GM19395 (cell line): ENCODE measurements around the gene FANCC.

Experiments
- ATAC-seq: cut with Tn5 transposase; IDR thresholded peaks from one replicate; pipeline ENCODE4 v1.9.1; 2021; ENCODE audit warnings: mild to moderate bottlenecking, moderate library complexity; ENCODE audit not compliant: unreplicated experiment

FANCC gene

DNA sequence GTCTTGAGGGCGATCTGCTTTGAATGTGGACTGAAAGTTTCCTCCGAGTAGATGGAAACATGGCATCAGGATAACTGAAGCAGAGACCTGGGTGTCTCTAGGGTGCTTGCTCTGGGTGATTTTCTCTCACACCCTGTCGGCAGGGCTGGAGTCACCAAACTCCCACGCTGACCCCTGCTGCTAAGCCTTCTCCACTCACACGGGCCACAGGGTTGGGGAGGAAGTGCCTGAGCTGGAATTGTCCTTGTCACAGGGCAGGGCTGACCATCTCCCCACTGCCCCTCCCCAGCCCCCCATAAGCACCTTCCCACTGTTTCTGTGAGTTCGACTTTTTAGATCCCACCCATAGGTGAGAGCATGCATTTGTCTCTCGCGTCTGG is 212.9 kb downstream of the FANCC start:
- ATAC-seq: no peak

DNA sequence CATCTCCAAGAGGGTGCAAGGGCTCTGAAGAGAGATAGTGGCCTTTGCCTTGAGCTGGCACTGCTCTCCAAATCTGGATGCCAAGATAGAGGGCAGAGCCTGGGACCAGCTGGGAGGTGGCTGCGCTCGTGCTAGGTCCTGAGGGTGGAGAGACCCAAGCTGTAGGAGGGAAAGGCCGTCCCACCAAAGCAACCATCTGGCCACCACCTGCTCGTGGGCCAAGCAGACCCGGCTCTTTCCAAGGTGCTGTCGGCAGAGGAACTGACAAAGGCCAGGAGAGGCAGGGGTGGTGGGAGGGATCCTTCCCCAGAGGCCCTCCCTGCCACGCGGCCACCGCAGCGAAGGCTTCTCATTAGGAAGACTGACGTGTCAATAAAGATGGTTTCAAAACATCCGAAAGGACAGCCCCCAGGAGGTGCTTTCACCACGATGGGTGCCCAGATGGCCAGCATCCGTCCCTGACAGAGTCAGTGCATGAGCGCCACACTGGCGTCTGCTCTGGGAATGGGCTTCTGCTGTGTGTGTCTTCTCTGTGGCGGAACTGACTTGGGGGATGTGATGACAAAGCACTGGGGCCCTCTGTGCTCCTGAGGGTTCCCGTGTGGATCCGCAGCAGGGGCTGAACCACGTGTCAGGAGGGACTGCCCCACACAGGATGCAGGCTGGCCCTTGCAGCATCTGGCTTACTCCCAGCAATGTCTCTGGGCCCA is 213.5 kb downstream of the FANCC start:
- no peak for ATAC-seq

DNA sequence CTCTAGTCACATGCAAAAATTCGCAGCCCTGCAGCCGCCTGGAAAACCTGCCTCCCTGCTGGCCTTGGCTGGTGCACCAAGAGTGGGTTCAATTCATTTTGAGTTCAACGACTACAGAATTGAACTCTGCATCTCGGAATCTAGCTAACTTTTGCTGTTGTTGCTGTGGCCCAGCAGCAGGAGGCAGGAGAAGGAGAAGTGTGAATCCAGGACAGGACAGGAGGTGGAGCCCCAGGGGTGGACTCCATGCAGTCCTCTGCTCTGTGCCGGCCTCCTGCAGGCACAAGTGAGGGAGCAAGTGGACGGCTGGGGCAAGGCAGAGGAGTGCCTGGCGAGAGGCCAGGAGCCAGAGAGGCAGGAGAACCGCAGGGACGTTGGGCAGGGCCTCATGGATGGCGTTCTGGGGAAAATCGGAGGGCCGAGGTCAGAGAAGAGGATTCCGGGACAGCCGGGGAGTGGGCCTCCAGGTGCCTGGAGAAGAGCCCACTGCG is 214.2 kb downstream of the FANCC start:
- no peak for ATAC-seq

DNA sequence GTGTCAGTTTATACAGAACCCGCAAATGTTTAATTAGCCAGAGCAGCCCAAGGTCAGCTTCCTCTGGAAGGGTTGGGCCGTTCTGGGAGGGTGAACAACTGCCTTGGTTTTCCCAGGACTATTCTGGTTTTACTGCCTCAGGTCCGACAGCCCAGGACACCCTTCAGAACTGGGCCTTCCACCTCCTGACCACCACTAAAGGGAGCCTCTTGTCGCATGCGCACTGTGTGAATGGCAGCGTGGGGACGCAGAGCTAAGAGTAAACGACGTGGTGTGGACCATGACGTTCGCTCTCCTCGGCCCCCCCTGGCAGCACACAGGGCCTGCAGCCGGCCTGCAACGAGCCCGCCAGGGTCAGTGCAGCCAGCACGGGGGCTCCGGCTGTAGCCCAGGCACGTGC is 214.9 kb downstream of the FANCC start:
- ATAC-seq: no peak

DNA sequence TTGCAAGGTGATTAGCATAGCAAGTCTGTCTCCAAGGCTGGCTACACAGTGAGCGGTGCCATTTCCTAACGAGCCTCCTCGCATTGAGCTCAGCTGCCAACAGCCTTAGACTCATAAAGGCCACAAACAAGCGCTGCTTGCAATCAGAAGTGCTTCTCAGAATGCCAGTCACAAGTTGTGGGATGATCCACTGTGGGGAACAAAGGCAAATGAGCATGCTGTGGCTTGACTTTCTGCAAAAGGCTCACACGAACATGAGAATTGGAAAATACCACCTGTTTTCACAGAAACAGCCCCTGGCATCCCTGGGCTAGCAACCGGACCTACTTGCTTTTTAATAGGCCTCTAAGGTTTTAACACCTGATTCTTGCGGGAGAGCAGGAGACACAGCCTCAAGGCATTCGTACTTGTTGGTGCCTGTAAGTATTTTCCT is 215.5 kb downstream of the FANCC start:
- ATAC-seq: no peak

DNA sequence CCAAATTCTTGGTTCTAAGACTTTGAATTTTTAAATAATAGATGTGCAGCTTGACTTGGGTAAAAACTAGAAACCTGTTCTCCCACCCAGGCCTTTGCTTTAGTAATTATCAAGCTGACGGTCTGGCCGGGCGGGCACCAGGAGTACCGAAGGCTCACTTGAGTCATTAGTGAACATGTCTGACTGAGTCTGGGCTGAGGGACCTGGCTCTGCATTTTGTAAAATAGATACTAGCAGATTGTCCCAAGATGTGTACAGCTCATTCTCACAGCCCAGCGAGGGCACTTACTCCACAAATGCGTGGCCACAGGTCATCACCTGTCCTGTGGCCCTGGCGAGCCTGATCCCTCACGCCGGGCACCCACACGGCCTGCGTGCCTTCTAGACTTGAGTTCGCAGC is 216.2 kb downstream of the FANCC start:
- no peak for ATAC-seq

DNA sequence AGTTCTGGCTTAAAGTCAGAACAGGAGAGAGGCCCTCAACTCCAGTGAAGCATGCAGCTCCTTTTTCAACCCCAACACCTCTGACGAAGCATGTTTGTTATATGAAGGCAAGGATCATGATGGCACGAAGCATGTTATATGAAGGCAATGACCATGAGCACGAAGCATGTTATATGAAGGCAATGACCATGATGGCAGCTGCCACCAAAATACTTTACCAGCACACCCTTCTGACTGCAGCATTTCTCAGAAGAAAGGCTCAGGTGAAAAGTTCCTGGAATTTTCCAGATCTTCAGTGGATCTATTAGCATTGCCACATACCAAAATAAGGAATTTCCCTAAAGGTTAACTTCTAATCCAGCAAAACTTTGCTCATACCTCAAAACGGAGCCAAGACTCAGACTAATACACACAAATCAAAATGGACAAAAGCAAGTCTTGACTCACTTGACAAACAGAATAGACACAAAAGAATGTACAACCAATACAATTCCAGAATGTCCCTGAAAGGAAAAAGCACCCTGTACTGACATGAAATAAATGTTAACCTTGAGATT is 217.4 kb downstream of the FANCC start:
- ATAC-seq: no peak

DNA sequence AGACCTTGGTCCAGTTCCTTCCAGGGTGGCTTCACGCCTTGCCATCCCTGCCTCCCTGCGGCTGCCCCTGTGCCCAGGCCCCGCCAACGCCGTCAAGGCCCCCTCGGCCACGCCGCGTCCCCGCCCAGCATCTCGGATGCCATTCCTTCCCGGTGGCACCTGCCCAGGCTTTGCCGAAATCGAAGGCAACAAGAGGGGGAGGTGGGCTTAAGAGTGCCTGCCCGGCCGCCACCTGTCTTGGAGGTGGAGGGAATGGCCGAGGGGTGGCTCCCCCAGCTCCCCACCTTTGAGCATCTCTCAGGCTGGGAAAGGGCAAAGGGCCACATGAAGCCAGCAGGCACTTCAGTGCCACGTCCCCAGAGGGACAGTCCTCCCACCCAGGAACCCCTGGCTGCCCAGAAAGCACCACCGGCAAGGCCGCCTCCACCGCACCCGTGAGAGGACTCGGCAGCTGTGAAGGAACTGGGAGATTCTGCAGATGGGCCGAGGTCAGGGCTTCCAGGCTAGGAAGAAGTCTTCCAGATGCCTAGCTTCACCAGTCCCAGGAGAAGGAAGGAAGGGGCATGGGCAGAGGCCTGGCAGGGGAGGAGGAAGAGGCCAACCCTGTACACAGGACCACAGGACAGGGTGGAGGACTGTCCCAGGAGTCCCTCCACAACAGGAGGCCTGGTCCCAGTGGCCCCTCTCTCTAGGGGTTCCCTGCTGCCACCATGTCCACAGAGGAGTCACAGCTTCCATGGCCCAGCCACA is 218.0 kb downstream of the FANCC start:
- no peak for ATAC-seq

DNA sequence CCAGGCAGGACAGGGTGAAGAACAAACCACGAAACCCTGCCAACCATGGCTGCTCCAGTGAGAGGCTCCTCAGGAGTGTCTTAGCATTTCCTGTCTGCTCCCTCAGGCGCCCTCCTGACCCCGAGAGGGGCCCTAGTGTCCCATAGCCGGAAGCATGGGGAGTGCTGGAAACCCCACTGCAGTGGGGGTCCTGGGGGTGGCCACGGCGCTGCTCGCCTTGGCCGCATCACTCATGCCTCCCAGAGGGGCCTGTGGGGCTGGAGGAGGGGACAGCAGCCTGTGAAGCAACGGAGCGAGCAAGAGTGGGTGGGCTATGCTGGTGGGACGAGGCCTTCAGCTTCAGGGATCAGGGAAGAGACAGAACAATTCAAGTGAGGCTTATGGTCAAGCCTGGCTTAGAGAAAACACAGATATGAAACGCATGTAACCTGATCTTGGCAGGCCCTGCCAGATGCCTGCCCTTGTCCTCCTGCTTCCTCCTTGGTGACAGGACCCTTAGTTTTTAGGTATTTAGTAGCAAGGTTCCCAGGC is 219.1 kb downstream of the FANCC start:
- ATAC-seq: no peak

DNA sequence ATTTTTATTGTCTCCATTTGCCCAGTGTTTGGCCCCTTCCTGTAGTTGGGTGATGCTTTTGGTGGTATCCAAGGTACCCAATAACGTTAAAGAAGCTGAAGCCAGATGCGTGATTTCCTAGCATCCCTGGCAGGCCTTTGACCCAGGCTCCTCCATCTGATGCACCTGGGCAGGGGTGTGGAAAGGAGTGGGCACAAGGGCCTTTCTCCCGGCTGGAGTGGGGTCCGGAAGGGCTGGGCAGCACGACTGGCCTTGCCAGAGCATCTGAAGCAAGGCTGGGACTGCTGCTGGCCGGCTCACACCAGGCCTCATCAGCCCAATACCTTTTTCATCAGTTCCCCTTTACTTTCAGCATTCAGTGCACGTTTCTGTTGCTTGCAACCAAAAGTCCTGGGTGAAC is 220.2 kb downstream of the FANCC start:
- ATAC-seq: no peak

DNA sequence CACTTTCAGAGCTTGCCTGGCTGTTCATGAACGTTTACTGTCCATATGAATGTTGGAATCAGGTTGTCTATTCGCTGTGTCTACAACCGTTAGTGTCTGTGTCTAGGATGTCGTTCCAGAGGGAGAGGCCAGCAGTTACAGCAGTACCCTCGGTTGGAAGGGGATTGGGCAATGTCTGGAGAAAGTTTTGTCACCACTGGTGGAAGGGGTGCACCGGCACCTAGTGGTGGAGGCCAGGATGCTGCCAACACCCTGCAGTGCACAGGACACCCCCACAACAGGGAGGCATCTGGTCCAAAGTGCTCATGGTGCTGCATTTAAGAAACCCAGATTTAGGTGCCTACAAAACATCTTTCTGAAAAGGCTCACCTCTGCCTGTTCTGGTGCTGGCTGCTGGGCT is 220.7 kb downstream of the FANCC start:
- no peak for ATAC-seq

DNA sequence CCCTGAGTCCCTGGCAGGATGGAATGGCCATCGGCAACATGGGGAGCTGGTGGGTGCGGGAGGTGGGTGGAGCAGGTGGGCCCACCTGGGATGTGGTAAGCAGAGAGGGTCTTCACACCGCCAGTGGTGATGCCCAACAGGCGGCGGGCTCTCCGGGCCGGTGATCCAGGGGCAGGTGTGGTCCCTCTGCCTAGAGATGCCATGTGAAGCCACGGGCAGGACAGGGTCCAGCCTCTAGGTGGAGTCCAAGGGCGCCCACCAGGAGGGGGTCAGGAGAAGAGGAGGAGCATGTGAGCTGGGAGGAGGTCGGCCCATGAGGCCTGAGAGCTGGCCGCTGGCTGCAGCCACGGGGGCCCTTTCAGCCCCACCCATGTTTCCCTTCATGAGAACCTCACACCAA is 221.1 kb downstream of the FANCC start:
- ATAC-seq: no peak

DNA sequence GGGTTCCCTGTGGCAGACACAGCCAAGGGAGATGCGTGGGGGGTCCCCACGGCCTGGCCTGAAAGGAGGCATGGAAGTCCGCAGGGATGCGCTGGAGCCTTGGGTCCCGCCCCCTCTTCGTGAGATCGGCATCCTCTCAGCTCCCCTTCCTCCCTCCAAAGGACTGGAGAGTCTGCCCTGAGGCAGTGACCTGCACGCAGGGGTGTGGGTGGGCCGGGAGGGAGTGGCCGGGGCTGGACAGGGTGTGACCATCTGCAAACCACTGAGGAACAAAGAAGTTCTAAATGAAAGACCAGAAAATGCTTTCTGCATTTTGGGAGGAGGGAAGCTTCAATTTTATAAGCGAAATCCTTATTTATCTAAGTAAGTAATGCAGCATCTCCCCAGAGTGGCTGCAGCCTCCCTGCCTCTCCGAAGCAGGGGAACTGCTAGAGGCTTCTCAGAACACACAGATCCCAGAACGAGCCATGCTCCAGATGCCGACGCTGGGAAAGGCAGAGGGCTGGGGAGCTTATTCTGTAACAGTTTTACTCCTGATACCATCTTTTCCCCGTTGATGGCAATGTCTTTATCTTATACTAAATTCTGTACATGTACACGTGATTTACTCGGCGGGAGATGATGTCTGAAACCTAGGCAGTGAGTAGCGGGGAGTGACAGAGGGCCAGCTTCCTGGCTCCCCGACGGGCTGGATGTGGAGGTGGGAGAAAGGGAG is 221.7 kb downstream of the FANCC start:
- ATAC-seq: no peak

DNA sequence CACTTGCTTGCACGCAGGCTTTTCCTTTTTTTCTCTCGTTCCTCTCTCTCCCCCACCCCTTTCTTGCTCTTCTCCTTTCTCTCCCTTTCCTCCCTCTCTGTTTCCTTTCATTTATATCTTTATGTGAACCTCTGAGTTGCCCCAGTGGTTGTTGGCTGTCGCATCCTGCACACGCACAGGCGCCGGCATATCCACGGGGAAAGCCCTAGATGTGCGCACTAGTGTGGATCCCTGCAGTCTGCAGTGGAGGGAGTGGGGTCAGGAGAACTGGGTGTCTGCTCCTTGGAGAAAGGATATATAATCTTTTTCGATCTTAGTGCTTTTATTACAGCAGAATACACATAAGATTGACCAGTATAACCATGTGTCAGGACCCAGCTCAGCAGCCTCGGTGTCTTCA is 223.5 kb downstream of the FANCC start:
- ATAC-seq: no peak

DNA sequence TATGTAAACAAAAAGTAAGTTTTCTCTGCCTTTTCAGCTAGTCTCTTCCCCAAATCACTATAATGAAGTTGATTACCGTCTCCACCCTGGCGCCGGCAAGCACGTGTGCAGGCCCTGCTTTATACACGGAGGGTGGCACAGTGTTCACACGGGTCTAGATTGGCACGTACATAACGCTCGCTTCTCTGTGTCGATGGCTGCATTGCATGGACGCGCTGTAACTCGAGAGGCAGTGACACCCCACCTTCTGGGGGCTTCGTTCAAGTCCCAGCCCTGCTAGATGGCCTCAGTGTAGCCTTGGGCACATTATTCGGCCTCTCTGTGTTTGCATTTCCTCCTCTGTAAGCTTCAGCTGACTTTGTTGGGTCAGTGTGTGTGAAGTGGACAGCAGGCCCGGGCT is 223.9 kb downstream of the FANCC start:
- ATAC-seq: no peak

DNA sequence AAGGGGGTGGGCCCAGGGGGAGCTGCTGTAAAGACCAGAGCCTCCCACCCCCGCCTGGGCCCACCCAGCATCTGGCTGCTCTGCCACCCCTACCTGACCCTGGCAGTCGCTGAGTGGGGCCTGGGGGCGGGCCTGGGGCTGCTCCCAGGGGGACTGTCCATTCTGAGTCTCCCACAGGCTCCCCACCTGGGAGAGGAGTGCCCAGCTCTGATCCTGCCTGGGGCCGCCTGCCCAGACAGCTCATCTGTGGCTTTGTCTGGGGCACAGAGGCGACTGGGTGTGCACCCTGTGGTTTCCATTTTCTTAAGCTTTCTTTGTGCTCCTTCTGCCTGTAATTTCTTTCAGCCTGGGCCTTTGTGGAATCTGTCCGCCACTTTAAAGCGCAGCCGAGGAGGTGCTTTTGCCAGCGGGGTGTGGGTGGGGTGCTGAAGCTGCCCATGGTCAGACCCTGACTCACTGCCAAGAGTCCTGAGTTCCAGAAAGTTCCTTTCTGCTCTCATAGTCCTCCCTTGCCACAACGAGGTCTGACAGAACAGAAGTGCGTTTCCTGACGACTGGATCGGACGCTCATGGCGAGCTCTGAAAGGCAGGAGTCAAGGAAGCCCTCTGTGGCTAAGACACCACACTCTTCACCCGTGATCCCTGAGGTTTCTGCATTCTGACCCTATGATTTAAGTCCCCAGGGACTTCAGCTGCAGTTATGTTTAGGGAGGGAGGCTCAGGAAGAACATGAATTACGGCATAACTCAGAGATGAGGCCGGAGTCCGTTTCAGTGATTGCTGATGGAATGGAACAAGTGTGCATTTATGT is 225.0 kb downstream of the FANCC start:
- ATAC-seq: no peak

DNA sequence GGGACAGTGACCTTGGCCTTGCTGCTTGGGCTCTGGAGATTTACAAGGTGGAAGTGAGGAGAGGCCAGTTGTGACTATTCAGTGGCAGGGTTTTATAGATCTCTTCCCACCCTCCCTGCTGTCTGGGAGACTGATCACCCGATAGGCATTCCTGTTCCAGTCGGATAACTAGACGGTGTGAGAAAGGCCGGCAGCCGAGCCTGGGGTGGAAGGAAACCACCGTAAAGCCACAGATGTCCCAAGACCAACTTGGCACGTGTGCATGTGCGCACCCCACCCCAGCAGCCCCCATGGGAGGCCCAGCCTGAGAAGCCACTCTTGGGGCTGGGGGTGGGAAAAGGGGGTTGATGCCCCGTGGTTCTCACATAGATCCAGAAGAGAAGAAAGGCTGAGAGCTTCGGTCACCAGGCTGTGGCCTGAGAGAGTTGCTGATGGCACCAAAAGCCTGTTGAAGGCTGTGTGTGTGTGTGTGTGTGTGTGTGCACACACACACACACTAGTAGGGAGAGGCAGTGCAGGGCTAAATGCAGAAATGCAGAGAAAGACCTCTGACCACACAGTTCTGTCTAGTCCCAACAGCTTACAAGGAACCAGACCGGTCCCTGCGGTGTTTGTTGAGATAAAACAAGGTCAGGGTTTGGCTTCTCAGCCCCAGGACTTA is 225.8 kb downstream of the FANCC start:
- ATAC-seq: no peak

DNA sequence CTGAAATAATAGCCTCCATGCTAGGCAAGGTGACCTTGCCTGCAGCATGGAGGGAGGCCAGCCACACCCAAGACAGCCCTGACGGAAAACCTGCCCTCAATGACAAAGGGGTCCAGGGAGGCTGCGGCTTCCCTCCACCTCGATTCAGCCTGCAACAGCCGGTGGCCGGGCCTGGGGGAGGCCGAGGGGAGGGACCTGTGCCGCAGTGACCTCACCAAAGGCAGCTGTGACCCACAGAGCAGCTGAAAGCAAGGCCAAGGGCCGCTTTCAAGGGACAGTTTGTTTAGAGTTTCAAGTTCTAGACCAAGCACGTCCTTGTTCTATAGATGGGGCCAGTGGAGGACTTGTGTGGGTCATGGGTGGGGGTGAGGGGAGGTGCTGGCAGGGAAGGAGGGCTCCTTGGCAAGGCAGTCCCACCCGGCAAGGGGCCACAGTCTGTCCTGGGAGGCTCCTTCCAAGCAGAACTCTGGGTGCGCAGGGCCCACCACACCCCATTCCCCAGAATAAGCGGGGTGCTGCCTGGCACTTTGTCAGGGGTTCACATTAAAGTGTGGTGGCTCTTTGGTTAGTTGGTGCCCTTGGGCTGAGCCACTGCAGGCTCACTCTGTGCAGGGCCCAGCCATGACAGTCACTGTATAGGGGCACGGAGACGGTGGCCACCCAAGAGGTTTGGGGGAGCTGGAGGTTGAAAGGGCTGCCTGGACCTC is 226.5 kb downstream of the FANCC start:
- no peak for ATAC-seq
